Adrenal gland (tissue), 12 donors: ENCODE results near the gene MBP. TPM values are rescaled to one million over a fixed set of nuclear protein-coding genes. Genes with fewer than 3 reads are reported as not detected.

Experiments
- DNase-seq, 7 donors: peaks; one replicate each; pipeline ENCODE4 v3.0.0-alpha.2; 2019 to 2020
- H3K27ac ChIP-seq, 5 donors: fragments of 200-600 bp; sonication (generic) in 4 of 5; 1 replicate in 3 of 5; 2 replicates in 2 of 5; pipeline versions ENCODE4 v1.5.1 to v1.8.0; 2016 to 2020; ENCODE audit warnings: mild to moderate bottlenecking in 1 of 5
- H3K27me3 ChIP-seq: fragments of 200-600 bp; 2 replicates; pipeline ENCODE4 v1.8.0; 2021
- H3K36me3 ChIP-seq, 2 donors: fragments of 200-600 bp; replicated peaks in 1 of 2; 1 replicate in 1 of 2; 2 replicates in 1 of 2; pipeline versions ENCODE4 v1.5.1 to v1.8.0; 2018 to 2022
- H3K4me1 ChIP-seq, 2 donors: fragments of 200-600 bp; replicated peaks in 1 of 2; 1 replicate in 1 of 2; 2 replicates in 1 of 2; pipeline versions ENCODE4 v1.5.1 to v1.8.0; 2018 to 2021
- H3K4me3 ChIP-seq, 4 donors: fragments of 200-600 bp; sonication (generic) in 3 of 4; one replicate each; pipeline ENCODE4 v1.5.1; 2016 to 2018
- H3K9me3 ChIP-seq, 3 donors: fragments of 200-600 bp; sonication (generic) in 1 of 3; replicated peaks in 1 of 3; 1 replicate in 2 of 3; 2 replicates in 1 of 3; pipeline versions ENCODE4 v1.5.1 to v1.8.0; 2016 to 2021
- POLR2A ChIP-seq, 2 donors: fragments of 450-650 bp; IDR thresholded peaks; one replicate each; pipeline ENCODE4 v1.6.1; 2017; ENCODE audit warnings: antibody characterized with exemption in 2 of 2, mild to moderate bottlenecking in 2 of 2, moderate library complexity in 1 of 2
- WGBS, 4 donors: extraction: QIAGEN DNeasy Blood & Tissue Kit in 2 of 4; methylation state at CpG; one replicate each; pipeline versions ENCODE4 v1.1.5 to v1.1.7; 2013 to 2017; 5-methylcytosine and 5-hydroxymethylcytosine counted together
- intact Hi-C, 2 donors: fragments of 100-400 bp; cut with DNase I; formaldehyde crosslinking; loops; one replicate each; pipeline versions ENCODE4 v1.14.1 to v1.15.0; 2022 to 2023
- polyA plus RNA-seq, 3 donors: library from polyadenylated mRNA; stranded (reverse); fragments of 200-250 nt in 2 of 3; fragments of 350-450 nt in 1 of 3; fragmentation: Illumina TruSeq in 1 of 3; extraction: RNeasy Lipid Tissue Mini Kit (QIAGEN cat#74804) in 1 of 3; gene quantifications; one replicate each; pipeline ENCODE4 v1.2.3, GENCODE V29; 2013 to 2014
- total RNA-seq, 9 donors: library from RNA; depleted of rRNA in 4 of 9; stranded (reverse); fragments of >200 nt in 4 of 9; fragments of 120-200 nt in 1 of 9; fragmentation: NEBNext Ultra II Directional in 1 of 9; extraction: Animal tissue kit (Norgen Biotek cat#: 25700) in 1 of 9; gene quantifications; one replicate each; pipeline versions ENCODE4 v1.1.0 to v1.2.4, GENCODE V29; 2013 to 2023
- TF ChIP-seq, protein P1 (sequence below), 6 experiments: fragments of 450-650 bp in 4 of 6; fragments of 200-600 bp in 2 of 6; sonication (generic) in 1 of 6; IDR thresholded peaks; 1 replicate in 5 of 6; 2 replicates in 1 of 6; pipeline versions ENCODE4 v1.5.1 to v1.8.0; 2016 to 2021; ENCODE audit warnings: antibody characterized with exemption in 6 of 6, mild to moderate bottlenecking in 2 of 6, moderate library complexity in 1 of 6
- donor health status: healthy with polysubstance abuse.
- donor health status: Bipolar disorder and iron deficiency.
- donor health status: DM: yes; HTN: yes; CAD: no.
- donor health status: DM: no; HTN: no; CAD: no.
- donor health status: DM: no; HTN: no; CAD: no.
- donor health status: DM: yes; HTN: yes; CAD: no.

Gene MBP
- total and polyA plus RNA-seq, 12 donors: 1.8 to 23.7 (median 13.7) TPM

DNA sequence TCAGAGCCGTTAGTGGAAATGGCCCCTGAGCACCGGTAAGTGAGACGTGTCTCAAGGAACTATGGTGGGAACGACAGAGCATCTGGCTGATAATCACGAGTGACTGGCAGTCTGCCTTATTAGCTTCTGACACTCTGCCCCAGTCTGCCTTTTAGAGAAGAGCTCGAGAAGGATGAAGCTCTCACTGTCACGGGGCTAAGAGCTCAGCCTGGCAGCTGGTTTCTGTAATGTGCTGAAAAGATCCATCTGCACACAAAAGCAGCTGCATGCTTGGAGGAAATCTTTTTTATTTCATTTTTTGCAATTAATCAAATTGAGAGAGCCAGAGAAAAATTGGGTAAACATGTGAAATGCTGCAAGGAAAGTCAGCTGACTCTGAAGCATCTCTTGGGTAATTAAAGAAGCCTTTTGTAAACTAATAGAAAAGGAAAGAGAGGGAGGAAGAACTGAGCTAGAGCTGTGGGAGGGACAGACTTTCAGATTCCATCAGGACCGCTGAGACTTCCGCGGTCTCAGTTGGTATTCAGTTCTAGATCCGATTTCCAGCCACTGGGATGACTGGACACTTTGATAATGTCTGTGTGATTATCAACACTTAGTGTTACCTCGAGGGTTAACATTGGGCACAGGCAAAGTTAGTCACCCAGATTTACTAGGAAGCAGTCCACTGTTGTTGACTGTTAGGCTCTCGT is 24.4 kb downstream of the MBP start:
- intact Hi-C loops: no loop called here
- Histone ChIP-seq H3K4me3 (no peak overlapping the region), H3K4me1 (peaks cover 6 to 40% of the 10 kb centered on the region in 2 donors), H3K27ac (peak overlapping the region in 4 of 5 donors; percentile 8 to 86 (median 48)), H3K36me3 (no peaks in the 10 kb centered on the region), H3K27me3 (no peaks in the 10 kb centered on the region), H3K9me3 (no peaks in the 10 kb centered on the region)
- WGBS, 4 donors: 24 to 32% (median 28%) methylated on average over 13 of the region's 13 CpGs
- TF ChIP-seq POLR2A (IDR thresholded peaks at IDR 0.05): no peak
- TF ChIP-seq, protein P1, sequence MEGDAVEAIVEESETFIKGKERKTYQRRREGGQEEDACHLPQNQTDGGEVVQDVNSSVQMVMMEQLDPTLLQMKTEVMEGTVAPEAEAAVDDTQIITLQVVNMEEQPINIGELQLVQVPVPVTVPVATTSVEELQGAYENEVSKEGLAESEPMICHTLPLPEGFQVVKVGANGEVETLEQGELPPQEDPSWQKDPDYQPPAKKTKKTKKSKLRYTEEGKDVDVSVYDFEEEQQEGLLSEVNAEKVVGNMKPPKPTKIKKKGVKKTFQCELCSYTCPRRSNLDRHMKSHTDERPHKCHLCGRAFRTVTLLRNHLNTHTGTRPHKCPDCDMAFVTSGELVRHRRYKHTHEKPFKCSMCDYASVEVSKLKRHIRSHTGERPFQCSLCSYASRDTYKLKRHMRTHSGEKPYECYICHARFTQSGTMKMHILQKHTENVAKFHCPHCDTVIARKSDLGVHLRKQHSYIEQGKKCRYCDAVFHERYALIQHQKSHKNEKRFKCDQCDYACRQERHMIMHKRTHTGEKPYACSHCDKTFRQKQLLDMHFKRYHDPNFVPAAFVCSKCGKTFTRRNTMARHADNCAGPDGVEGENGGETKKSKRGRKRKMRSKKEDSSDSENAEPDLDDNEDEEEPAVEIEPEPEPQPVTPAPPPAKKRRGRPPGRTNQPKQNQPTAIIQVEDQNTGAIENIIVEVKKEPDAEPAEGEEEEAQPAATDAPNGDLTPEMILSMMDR (IDR thresholded peaks at IDR 0.05): no peak
- peak in 6 of 7 donors; percentile 49 to 78 (median 56) for DNase-seq

DNA sequence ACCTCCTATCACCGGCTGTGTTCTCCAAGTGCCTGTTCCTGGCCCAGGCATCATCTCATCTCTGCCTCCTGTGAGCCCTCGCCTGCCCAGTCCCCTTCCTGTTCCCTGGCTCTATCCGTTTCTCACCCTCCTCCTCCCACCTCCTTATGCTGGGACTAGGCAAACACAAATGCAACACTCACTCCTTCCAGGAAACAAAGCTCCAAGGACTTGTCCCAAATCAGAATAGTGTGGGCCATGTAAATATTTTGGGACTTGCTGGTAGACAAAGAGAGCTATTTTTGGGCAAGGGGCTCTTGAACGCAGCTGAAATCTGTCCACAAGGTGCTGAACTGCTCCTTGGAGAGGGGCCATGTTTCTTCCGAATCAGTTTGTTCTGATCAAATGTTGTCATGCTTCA is 25.3 kb downstream of the MBP start:
- H3K4me3 ChIP-seq: no peak overlapping the region
- WGBS, 4 donors: 44 to 53% (median 52%) methylated on average over 5 of the region's 5 CpGs
- peak in 1 of 7 donors; percentile 47 for DNase-seq
- no peaks in the 10 kb centered on the region for H3K36me3 ChIP-seq
- H3K9me3 ChIP-seq: no peaks in the 10 kb centered on the region
- H3K27ac ChIP-seq: peak overlapping the region in 3 of 5 donors; percentile 34 to 75 (median 67)
- peaks cover 8 to 47% of the 10 kb centered on the region in 2 donors for H3K4me1 ChIP-seq
- intact Hi-C loops: no loop called here
- H3K27me3 ChIP-seq: no peaks in the 10 kb centered on the region
- TF ChIP-seq, protein P1 (IDR thresholded peaks at IDR 0.05): no peak
- TF ChIP-seq POLR2A (IDR thresholded peaks at IDR 0.05): no peak

DNA sequence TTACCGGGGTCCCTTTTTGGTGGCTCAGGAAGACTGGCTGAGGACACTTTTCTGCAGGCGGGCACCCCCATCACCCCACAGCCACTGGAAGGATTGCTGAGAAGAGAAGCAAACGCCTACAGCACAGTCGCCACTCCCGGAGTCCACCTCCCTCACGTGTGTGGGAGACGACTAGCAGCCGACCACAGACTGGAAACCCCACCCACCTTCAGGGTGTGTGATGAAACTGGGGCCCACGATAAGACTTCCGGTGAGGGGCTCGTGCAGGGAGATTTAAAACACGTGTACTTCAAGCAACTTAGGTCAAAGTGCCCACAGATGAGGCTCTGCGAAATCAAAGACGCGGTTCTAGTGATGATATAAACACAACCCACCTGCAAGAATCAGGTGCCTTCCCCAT is 26.3 kb downstream of the MBP start:
- H3K4me1 ChIP-seq: peaks cover 16 to 56% of the 10 kb centered on the region in 2 donors
- H3K27ac ChIP-seq: peak overlapping the region in 1 of 5 donors; percentile 67
- H3K4me3 ChIP-seq: no peak overlapping the region
- H3K27me3 ChIP-seq: no peaks in the 10 kb centered on the region
- intact Hi-C loops: no loop called here
- no peaks in the 10 kb centered on the region for H3K36me3 ChIP-seq
- DNase-seq: no peak
- H3K9me3 ChIP-seq: no peaks in the 10 kb centered on the region
- WGBS, 4 donors: 60 to 72% (median 63%) methylated on average over 15 of the region's 15 CpGs
- TF ChIP-seq, protein P1 (IDR thresholded peaks at IDR 0.05): no peak
- TF ChIP-seq POLR2A (IDR thresholded peaks at IDR 0.05): no peak

DNA sequence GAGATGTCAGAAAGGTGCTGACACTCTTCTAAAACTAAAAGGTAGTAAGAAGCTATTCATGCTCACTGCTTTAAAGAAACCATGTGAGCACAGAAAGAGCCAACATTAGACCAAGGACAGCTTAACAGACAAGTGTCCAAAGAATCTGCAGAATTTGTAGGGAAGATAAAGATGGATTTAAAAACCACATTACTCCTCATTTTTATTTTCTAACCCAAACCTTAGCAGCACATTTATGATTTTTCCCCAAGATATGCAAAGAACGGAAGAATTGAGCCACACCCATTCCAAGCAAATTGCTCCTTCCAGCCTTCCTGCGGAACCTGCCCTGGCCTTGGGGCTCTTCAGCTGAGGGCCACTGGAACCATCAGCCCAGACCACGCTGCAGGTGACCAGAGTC is 26.9 kb downstream of the MBP start:
- Histone ChIP-seq H3K27me3 (no peaks in the 10 kb centered on the region), H3K9me3 (no peaks in the 10 kb centered on the region), H3K4me3 (no peak overlapping the region), H3K36me3 (no peaks in the 10 kb centered on the region), H3K4me1 (peaks cover 20 to 63% of the 10 kb centered on the region in 2 donors), H3K27ac (peak overlapping the region in 2 of 5 donors; percentile 46 to 77)
- WGBS, 4 donors: 80 to 89% (median 86%) methylated on average over 3 of the region's 3 CpGs
- no peak for DNase-seq
- intact Hi-C loops: no loop called here
- TF ChIP-seq, protein P1 (IDR thresholded peaks at IDR 0.05): no peak
